ENCODE results near the gene IL7R. TPM values are rescaled to one million over a fixed set of nuclear protein-coding genes. Genes with fewer than 3 reads are reported as not detected.

The IL7R gene
- total and polyA plus RNA-seq, 2 of the 13 experiments (the other 11 are each of a cell fraction or from before 2014, with no cell fraction given): not detected

GRCh38 chr5:35862126-35862525 is 5.4 kb downstream of the IL7R start:
- ChIA-PET POLR2A (no interaction called here), CTCF (ENCODE audit: low intra/inter-chr PET ratio, low total read pairs) (no interaction called here)
- Histone ChIP-seq H3K4me3 (replicated peaks in 1 of 3; ENCODE audit: insufficient read depth in 1 of 3, low read depth in 2 of 3, low read length in 3 of 3) (no peak overlapping the region), H3K27me3 (ENCODE audit: control insufficient read depth in 1 of 2, insufficient read depth in 2 of 2, low read length in 2 of 2) (no peaks in the 10 kb centered on the region), H3K4me1 (ENCODE audit: insufficient read depth, low read length) (no peaks in the 10 kb centered on the region), H3K27ac (ENCODE audit: extremely low read length, insufficient read depth, low read length) (no peak overlapping the region), H4K20me1 (ENCODE audit: insufficient read depth, low read length) (no peaks in the 10 kb centered on the region), H3K4me2 (ENCODE audit: low read depth, low read length) (no peak overlapping the region), H3K79me2 (ENCODE audit: insufficient read depth, low read length) (no peaks in the 10 kb centered on the region), H3K9ac (ENCODE audit: insufficient read depth, low read depth, low read length) (no peak overlapping the region), H3K36me3 (replicated peaks in 1 of 2; ENCODE audit: control insufficient read depth in 1 of 2, insufficient read depth in 2 of 2, low read length in 2 of 2) (no peaks in the 10 kb centered on the region), H3K9me3 (ENCODE audit: low read length) (no peaks in the 10 kb centered on the region), H2AFZ (ENCODE audit: low read length) (no peak overlapping the region)
- TF ChIP-seq TARDBP (CRISPR knock-in tag; IDR thresholded peaks at IDR 0.05): no peak
- TF ChIP-seq PHF20 (CRISPR knock-in tag; IDR thresholded peaks at IDR 0.05): no peak
- no peak for TF ChIP-seq MIER2 (CRISPR knock-in tag; IDR thresholded peaks at IDR 0.05)
- TF ChIP-seq EEA1 (CRISPR knock-in tag; IDR thresholded peaks at IDR 0.05; ENCODE audit: borderline replicate concordance): no peak
- no peak for TF ChIP-seq ZNF891 (CRISPR knock-in tag; IDR thresholded peaks at IDR 0.05)
- no peak for TF ChIP-seq ZNF274 (CRISPR knock-in tag; IDR thresholded peaks at IDR 0.05)
- no peak for TF ChIP-seq ZNF570 (CRISPR knock-in tag; IDR thresholded peaks at IDR 0.05; ENCODE audit: borderline replicate concordance)
- TF ChIP-seq EZH2 (conservative IDR thresholded peaks at IDR 0.05; ENCODE audit: low read depth, low read length): no peak
- TF ChIP-seq GABPB1 (CRISPR knock-in tag; IDR thresholded peaks at IDR 0.05): no peak
- no peak for TF ChIP-seq ZNF589 (CRISPR knock-in tag; conservative IDR thresholded peaks at IDR 0.05)
- no peak for TF ChIP-seq ZNF530 (CRISPR knock-in tag; IDR thresholded peaks at IDR 0.05; ENCODE audit: low read depth)
- TF ChIP-seq MTF2 (CRISPR knock-in tag; IDR thresholded peaks at IDR 0.05; ENCODE audit: borderline replicate concordance): no peak
- TF ChIP-seq NKX3-1 (CRISPR knock-in tag; IDR thresholded peaks at IDR 0.05): no peak
- no peak for TF ChIP-seq MTA3 (CRISPR knock-in tag; IDR thresholded peaks at IDR 0.05)
- in situ Hi-C loops (cut with HindIII; ENCODE audit: extremely low pct_ligation_motif_present, low pct_unique_long_range_greater_than_20kb): no loop called here
- no peak for DNase-seq (ENCODE audit: low spot score)
- ATAC-seq: no peak
- WGBS (ENCODE audit: low lambda C conversion rate): 4% methylated on average over 2 of the region's 2 CpGs
- intact Hi-C loops (cut with micrococcal nuclease; ENCODE audit: unreplicated experiment): no loop called here
- no peak for FAIRE-seq
- no TSS peak for BruUV-seq (replicated peaks)

All from HepG2 (cell line).